Activated CD4-positive, CD25-positive, alpha-beta regulatory T cell treated with anti-CD3 and anti-CD28 coated beads, Interleukin-2, amount 50 U/mL, for 24 hours (primary cell): Measurements from ENCODE around the gene HOXB4.

Experiments used
- ATAC-seq, 2 donors: fragments of 150-1000 bp; cut with Tn5 transposase; one replicate each; pipeline ENCODE4 v1.10.0; 2021; ENCODE audit warnings: mild to moderate bottlenecking in 1 of 2, moderate library complexity in 1 of 2

Gene HOXB4

DNA sequence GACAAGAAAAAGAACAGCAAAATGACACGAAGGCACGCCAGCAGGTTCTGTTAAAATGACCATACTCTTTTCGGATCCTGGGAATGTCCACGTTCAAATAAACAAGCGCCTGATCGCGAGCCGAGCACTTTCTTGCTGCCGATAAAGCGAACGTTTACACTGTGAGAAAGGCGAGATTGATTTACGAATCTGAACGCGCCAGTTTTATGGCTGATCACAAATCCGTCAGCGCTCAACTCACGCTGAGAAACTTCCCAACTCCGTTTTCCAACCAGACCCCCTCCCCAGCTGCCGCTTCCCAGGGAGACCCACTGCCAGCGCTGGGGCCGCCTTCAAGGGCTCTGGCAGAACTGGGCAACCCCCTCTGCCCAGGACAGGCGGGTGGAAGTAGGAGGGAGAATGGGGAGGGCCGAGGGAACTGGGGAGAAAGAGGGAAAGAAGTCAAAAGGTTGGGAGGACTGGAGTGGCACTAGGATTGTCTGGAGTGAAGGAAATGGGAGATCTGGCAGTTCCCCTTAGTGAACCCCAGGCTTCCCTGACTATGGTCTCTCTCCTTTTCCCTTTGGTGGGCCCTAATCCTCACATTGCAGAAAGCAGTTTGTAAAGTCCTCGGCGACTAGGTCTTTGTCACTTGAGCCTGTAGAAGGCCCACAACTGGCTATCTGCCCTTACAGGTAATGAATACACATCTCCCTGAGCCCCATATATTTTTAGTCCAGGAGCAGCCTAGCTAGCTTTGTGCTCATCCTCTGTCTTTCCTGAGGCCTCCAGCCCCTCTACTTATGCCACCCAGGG lies 6.9 kb downstream of the HOXB4 start:
- no peak for ATAC-seq

GRCh38 chr17:48570325-48571023 lies 7.7 kb downstream of the HOXB4 start:
- ATAC-seq, result no peak

- ATAC-seq, result no peak
These were observed 8.4 kb downstream of the HOXB4 start for GRCh38 chr17:48569674-48570324.

- ATAC-seq, result no peak
These were observed 8.9 kb downstream of the HOXB4 start for GRCh38 chr17:48569240-48569582.

GRCh38 chr17:48568499-48569239 lies 9.5 kb downstream of the HOXB4 start:
- ATAC-seq, result no peak

DNA sequence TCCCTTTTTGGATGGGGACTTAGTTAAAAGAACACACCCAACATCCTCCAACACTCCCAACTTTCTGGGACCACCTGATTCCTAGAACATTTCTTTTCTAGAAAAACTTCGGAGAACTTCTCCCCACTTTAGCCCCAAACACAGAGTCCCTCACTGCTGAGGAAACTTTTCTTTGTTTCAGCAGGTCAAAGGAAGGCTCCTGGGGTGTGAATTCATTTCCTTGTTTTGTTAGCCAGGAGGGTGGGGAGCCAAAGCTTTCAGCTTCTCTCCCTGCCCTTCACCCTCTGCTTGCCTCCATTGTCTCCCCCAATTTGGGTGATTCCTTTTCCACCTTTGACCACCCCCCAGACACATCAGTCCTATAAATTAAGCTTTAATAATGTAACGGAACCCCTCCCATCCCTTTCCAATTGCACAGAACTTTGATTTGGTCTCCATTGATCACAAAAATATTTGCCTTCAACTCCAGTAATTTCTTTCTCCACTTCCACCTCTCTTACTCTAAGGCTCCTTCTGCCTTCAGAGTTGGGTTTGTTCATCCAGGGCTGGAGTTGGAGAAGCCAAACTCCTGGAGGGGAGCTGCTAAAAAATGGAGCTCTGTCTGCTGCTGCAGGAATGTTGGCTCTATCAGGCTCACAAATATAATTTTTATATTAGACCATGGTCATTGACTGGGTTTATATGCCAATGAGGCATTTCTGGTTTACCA lies 10.3 kb downstream of the HOXB4 start:
- ATAC-seq, result no peak

- ATAC-seq, result no peak
These were observed 10.9 kb downstream of the HOXB4 start for GRCh38 chr17:48567209-48567608.

GRCh38 chr17:48566717-48567116 lies 11.4 kb downstream of the HOXB4 start:
- no peak for ATAC-seq

DNA sequence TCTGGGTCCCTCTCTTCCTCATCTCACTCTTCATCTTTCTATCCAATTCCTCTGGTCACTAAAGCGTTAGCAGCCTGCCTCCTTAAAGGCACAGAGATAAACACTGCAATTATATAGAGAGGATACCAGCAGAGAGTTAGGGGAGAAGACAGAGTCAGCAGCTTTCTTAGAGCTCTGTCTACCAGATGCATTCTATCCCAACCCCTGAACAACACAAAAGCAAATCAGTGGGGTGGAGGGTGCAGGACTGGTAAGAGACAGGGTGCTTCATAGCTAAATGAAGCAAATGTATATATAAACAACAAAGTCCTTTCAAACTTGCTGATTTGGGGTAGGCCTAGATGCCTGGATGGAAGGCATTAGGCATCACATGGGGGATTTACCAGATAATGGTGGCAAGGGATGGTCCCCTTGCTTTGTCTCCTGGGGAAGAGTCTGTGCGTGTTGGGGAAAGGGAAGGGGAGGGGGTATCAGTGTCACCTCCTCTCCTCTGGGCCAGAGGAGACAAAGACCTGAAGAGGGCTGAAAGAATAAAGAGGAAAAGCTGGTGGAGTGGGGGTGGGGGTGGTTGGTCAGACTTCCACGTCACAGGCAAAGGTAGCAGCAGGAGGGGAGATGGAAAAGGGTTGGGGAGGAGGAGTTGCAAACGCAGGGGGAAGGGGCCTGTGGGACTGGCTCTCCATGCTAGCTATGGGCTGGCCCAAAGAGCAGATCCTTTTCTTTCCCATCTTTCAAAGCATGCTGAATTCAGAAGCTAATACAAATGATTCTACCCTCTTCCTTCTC lies 12.0 kb downstream of the HOXB4 start:
- no peak for ATAC-seq

GRCh38 chr17:48565022-48565554 lies 13.1 kb downstream of the HOXB4 start:
- ATAC-seq, result no peak

GRCh38 chr17:48564188-48565021 lies 13.7 kb downstream of the HOXB4 start:
- no peak for ATAC-seq

DNA sequence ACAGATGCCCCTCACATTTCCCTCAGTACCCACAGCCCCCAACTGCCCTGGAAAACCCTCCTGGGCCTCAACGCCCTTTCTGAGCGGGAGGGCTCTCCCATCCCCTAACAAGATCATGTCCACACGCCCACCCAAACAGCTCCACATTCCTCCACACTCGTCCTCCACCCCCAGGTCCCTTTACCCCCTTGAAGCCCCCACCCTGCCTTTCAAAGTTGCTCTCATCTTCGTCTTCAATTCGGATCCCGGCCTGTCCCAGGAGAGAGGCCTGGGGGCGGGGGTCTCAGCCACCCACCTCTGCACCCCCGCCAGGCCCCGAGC lies 14.3 kb downstream of the HOXB4 start:
- no peak for ATAC-seq

GRCh38 chr17:48563385-48563838 lies 14.7 kb downstream of the HOXB4 start:
- ATAC-seq, result no peak

DNA sequence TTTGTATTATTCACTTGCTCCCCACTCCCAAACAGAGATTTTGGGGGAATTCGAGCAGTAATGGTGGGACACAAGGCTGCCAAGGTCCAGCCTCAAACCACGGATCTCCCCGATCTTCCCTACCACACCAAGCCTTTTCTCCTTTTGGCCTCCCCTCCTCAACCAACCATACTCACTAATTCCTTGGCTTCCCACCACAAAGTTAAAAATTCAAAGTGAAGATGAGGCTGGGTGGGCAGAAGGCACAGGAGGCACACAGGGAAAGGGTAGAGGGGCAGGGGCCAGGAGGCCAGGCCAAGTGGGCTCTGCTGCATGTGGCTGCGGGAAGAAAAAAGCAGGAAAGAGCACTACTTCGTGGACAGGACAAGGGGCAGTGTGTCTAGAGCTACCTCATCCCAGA lies 15.2 kb downstream of the HOXB4 start:
- ATAC-seq, result no peak

DNA sequence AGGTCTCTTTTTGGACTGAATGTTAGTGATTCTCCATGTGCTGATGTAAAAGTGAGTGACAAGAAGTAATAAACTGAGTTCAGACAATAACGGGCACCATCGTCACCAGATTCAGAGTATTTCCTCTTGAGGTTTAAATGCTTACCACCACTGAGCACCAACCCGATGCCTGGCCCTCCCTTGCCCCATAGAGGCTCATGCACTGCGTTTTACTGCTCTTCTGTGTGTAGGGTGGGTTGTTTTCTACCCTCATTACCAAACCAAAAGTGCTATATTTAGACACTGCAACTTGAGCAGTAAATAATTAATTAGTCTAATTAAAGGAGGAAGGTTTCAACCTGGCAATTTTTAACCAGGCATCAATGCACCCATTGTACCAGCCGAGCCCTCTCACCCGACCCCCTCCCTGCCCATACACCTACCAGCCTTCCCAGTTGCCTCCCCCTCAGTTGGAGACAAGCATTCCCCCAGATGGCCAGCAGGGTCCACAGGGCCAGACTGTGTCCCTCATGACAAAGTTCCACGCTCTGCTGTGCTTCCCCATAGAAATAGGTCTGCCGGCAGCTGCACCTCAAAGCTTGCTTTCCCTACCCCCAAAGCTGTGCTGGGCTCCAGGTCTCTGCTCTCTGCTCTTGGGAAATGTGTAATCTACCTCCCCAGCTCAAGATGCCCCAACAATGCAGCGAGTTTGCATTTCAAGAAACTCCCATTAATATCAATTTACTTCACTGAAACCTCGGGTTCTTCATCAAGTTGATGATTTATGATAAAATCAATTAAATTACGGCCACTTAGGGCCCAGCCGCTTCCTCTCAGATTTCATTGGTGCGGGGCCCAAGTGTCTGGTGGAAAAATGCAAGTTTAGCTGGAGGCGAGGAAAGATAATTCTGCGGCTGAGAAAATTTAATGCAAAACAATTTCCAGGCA lies 16.0 kb downstream of the HOXB4 start:
- ATAC-seq, result peak in 1 of 2 donors; percentile 36

GRCh38 chr17:48559840-48560817 lies 18.0 kb downstream of the HOXB4 start:
- no peak for ATAC-seq

DNA sequence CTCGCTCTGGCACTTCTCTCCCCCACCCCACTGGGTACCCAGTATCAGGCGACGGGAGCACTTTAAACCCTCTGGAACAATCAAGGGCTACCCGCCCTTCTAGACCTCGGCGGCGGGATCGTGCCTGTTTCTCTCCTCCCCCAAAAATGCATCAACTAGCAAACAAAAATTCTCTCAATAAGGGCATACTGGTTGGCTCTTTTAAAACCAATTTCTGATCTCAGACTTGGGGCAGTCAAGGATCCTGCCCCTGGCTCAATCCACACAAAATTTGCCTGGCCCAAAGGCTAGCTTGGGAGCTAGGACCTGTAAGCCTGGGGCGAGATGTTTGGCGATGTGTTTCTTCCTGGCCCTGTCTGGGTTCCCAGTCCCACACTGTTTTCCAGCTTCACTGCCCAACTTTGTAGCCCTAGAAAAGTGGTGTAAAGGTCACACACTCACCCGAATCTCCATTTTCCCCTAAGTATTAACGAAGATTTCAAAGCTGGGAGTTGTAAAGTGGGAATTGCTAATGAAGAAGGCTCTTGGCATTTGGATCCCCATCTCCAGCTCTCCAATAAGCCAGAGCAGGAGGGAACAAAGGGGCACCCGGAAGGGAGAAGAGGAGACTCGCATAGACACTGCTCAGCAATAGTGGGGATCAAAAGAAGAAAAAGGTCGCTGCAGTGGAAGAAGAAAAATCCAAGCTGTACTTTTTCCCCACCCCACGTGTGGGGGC lies 18.9 kb downstream of the HOXB4 start:
- ATAC-seq, result no peak

DNA sequence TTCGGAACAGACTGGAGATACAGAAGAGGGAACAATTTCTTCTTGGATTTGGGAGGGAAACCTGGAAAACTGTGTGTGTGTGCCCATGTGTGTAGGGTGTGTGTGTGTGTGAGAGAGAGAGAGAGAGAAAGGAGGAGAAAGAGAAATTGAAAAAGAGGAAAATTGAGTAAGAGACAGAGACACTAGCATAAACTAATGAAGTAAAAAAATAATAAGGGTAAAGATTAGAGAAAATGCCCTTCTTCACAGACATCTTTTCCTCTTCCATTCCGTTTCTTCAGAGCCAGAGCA lies 19.4 kb downstream of the HOXB4 start:
- no peak for ATAC-seq
